ENCODE results near the gene PSME2. TPM values are rescaled to one million over a fixed set of nuclear protein-coding genes. Genes with fewer than 3 reads are reported as not detected.

Gene PSME2
- total and polyA plus RNA-seq, 9 of the 15 experiments (the other 6 are each of a cell fraction or from before 2014, with no cell fraction given): 111 to 579 (median 159) TPM

DNA sequence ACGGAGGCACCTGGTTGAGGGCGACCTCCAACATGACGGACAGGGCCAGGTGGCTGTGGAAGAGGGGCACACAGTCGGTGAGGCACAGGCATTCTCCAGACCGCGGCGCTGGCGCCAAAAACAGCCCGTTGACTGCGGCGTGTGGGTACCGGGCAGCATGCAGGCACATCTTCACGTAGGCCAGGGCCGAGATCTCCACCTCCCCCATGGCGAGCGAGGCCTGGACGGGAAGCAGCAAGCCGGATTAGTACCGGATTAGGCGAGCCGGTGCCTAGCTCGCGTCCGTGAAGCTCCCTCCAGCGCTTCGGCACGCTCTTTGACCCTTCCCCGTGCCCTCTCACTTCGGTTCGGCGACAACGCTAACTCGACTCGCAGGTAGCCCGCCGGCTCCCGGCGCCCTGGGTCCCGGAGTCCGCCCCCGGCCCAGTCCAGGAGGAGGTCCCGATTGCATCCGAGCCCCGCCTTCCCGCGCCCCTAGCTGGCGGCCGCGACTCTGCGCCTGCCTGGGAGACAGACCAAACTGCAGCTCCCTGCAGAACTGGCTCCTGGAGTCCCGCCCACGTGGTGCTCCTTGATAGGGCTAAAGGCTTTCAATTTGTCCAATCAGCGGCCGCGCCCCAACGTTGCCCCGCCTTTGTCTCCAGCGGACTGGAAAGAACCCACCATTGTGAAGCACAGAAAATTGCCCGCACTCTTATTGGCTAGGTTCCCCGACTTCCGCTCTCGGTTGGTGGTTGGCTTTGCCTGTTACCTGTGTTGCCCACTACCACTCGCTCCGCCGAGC, 5.1 kb downstream of the PSME2 start, which contains the start of gene EMC9 (continued):
- TF ChIP-seq, protein P1, sequence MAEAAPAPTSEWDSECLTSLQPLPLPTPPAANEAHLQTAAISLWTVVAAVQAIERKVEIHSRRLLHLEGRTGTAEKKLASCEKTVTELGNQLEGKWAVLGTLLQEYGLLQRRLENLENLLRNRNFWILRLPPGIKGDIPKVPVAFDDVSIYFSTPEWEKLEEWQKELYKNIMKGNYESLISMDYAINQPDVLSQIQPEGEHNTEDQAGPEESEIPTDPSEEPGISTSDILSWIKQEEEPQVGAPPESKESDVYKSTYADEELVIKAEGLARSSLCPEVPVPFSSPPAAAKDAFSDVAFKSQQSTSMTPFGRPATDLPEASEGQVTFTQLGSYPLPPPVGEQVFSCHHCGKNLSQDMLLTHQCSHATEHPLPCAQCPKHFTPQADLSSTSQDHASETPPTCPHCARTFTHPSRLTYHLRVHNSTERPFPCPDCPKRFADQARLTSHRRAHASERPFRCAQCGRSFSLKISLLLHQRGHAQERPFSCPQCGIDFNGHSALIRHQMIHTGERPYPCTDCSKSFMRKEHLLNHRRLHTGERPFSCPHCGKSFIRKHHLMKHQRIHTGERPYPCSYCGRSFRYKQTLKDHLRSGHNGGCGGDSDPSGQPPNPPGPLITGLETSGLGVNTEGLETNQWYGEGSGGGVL (CRISPR knock-in tag; IDR thresholded peaks at IDR 0.05): no peak
- TF ChIP-seq TARDBP (IDR thresholded peaks at IDR 0.05): no peak
- TF ChIP-seq ZNF384 (IDR thresholded peaks at IDR 0.05; ENCODE audit: low read depth, low read length): no peak
- TF ChIP-seq POLR2AphosphoS2 (IDR thresholded peaks at IDR 0.05; ENCODE audit: low read length): no peak
- no peak for TF ChIP-seq ZNF3 (CRISPR knock-in tag; IDR thresholded peaks at IDR 0.05)
- TF ChIP-seq HMGN3 (IDR thresholded peaks at IDR 0.05; ENCODE audit: borderline replicate concordance, extremely low read depth, insufficient read length, low read depth, low read length): no peak
- peak; percentile 45 for TF ChIP-seq KDM5B (IDR thresholded peaks at IDR 0.05; ENCODE audit: insufficient replicate concordance, low read depth, low read length)
- TF ChIP-seq NCOA4 (IDR thresholded peaks at IDR 0.05; ENCODE audit: partially characterized antibody): no peak
- TF ChIP-seq SMARCA4 (IDR thresholded peaks at IDR 0.05): 0 out of 2 replicates have a peak, but pooled peaks have one; percentile 10
- TF ChIP-seq ZNF57 (CRISPR knock-in tag; IDR thresholded peaks at IDR 0.05): no peak
- no peak for TF ChIP-seq ZNF785 (CRISPR knock-in tag; IDR thresholded peaks at IDR 0.05)
- no peak for TF ChIP-seq NCOR1 (IDR thresholded peaks at IDR 0.05)
- TF ChIP-seq, protein P2, sequence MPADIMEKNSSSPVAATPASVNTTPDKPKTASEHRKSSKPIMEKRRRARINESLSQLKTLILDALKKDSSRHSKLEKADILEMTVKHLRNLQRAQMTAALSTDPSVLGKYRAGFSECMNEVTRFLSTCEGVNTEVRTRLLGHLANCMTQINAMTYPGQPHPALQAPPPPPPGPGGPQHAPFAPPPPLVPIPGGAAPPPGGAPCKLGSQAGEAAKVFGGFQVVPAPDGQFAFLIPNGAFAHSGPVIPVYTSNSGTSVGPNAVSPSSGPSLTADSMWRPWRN (IDR thresholded peaks at IDR 0.05; ENCODE audit: low read depth): no peak
- TF ChIP-seq ZFP30 (CRISPR knock-in tag; IDR thresholded peaks at IDR 0.05; ENCODE audit: borderline replicate concordance): no peak
- TF ChIP-seq ARID3B (CRISPR knock-in tag; IDR thresholded peaks at IDR 0.05; ENCODE audit: borderline replicate concordance): no peak
- TF ChIP-seq ZNF766 (CRISPR knock-in tag; conservative IDR thresholded peaks at IDR 0.05): no peak
- TF ChIP-seq SMARCE1 (IDR thresholded peaks at IDR 0.05): no peak
- TF ChIP-seq, protein P3, sequence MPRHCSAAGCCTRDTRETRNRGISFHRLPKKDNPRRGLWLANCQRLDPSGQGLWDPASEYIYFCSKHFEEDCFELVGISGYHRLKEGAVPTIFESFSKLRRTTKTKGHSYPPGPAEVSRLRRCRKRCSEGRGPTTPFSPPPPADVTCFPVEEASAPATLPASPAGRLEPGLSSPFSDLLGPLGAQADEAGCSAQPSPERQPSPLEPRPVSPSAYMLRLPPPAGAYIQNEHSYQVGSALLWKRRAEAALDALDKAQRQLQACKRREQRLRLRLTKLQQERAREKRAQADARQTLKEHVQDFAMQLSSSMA (CRISPR knock-in tag; IDR thresholded peaks at IDR 0.05): no peak
- TF ChIP-seq RAD21 (CRISPR knock-in tag; conservative IDR thresholded peaks at IDR 0.05 in 1 of 2, IDR thresholded peaks at IDR 0.05 in 1 of 2): no peak
- TF ChIP-seq, protein P4, sequence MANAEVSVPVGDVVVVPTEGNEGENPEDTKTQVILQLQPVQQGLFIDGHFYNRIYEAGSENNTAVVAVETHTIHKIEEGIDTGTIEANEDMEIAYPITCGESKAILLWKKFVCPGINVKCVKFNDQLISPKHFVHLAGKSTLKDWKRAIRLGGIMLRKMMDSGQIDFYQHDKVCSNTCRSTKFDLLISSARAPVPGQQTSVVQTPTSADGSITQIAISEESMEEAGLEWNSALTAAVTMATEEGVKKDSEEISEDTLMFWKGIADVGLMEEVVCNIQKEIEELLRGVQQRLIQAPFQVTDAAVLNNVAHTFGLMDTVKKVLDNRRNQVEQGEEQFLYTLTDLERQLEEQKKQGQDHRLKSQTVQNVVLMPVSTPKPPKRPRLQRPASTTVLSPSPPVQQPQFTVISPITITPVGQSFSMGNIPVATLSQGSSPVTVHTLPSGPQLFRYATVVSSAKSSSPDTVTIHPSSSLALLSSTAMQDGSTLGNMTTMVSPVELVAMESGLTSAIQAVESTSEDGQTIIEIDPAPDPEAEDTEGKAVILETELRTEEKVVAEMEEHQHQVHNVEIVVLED (CRISPR knock-in tag; IDR thresholded peaks at IDR 0.05): no peak
- TF ChIP-seq POLR2AphosphoS5 (IDR thresholded peaks at IDR 0.05; ENCODE audit: control insufficient read depth, insufficient read depth, low read depth, low read length): 0 out of 2 replicates have a peak, but pooled peaks have one; percentile 31
- TF ChIP-seq BRD9 (IDR thresholded peaks at IDR 0.05; ENCODE audit: low read depth, partially characterized antibody): no peak
- no peak for TF ChIP-seq ZNF77 (CRISPR knock-in tag; IDR thresholded peaks at IDR 0.05)

Data from K562 (cell line).